NT2/D1 (cell line): ENCODE results near the gene NOP56.

Experiments
- SUZ12 ChIP-seq: IDR thresholded peaks from 2 replicates; pipeline ENCODE4 v1.6.1; 2011; ENCODE audit not compliant: insufficient read length, insufficient read depth; ENCODE audit errors: extremely low read depth
- YY1 ChIP-seq: IDR thresholded peaks from 2 replicates; pipeline ENCODE4 v1.6.1; 2011; ENCODE audit not compliant: insufficient read length, insufficient read depth
- ZNF274 ChIP-seq: IDR thresholded peaks from 2 replicates; pipeline ENCODE4 v1.6.1; 2011; ENCODE audit warnings: mild to moderate bottlenecking, low read depth, low read length

GRCh38 chr20:2688041-2688591 is 35.7 kb downstream of the NOP56 start:
- TF ChIP-seq SUZ12 (no peak), YY1 (no peak), ZNF274 (no peak)
